ENCODE data around the gene SUSD2. TPM values are rescaled to one million over a fixed set of nuclear protein-coding genes. Genes with fewer than 3 reads are reported as not detected.

Gene SUSD2
- total and polyA plus RNA-seq, 2 of the 8 experiments (the other 6 are each of a cell fraction or from before 2014, with no cell fraction given): 2.0 to 4.8 TPM

GRCh38 chr22:24185501-24186351 lies 4.4 kb downstream of the SUSD2 start:
- Histone ChIP-seq H4K5ac (ENCODE audit: insufficient read length, low read depth, low read length) (no peak overlapping the region), H2BK20ac (ENCODE audit: low read length) (no peak overlapping the region), H3K9ac (replicated peaks in 1 of 4; ENCODE audit: extremely low read depth in 1 of 4, low read depth in 3 of 4, low read length in 3 of 4) (no peak overlapping the region), H3K4me3 (ENCODE audit: extremely low read depth in 1 of 4, insufficient read depth in 2 of 4, low read depth in 3 of 4, low read length in 4 of 4) (no peak overlapping the region), H2BK120ac (replicated peaks; ENCODE audit: low read depth, low read length) (no peak overlapping the region), H3K79me2 (ENCODE audit: control insufficient read depth in 1 of 2, insufficient read depth in 2 of 2, low read length in 2 of 2) (no peaks in the 10 kb centered on the region), H3K56ac (replicated peaks; ENCODE audit: insufficient read length, low read depth, low read length) (no peak overlapping the region), H3K79me1 (ENCODE audit: low read depth, low read length) (no peaks in the 10 kb centered on the region), H3K4me1 (replicated peaks in 1 of 4; ENCODE audit: control insufficient read depth in 3 of 4, insufficient read depth in 4 of 4, low read length in 3 of 4) (peaks cover 0 to 17% (median 10%) of the 10 kb centered on the region in 4 experiments; a peak in 6 of 7 replicates), H3K4ac (replicated peaks; ENCODE audit: insufficient read length, low read depth, low read length) (no peak overlapping the region), H3K9me3 (ENCODE audit: insufficient read depth in 2 of 2, low read depth in 1 of 2, low read length in 1 of 2) (no peaks in the 10 kb centered on the region), H4K8ac (ENCODE audit: extremely low read depth, insufficient read depth, low read length) (0 out of 2 replicates have a peak overlapping the region, but pooled peaks have one; percentile 4), H3K27me3 (replicated peaks in 1 of 4; ENCODE audit: control insufficient read depth in 3 of 4, extremely low read depth in 1 of 4, insufficient read depth in 3 of 4, low read length in 3 of 4) (no peaks in the 10 kb centered on the region), H3K14ac (ENCODE audit: insufficient read length) (no peak overlapping the region), H3K23me2 (ENCODE audit: low read depth, low read length) (no peaks in the 10 kb centered on the region; the same call in 1 of the 2 replicates), H3K18ac (ENCODE audit: extremely low read depth, low read length) (no peak overlapping the region), H3K4me2 (ENCODE audit: insufficient read depth in 1 of 2, low read depth in 2 of 2, low read length in 2 of 2) (no peak overlapping the region), H2BK5ac (ENCODE audit: low read depth, low read length) (no peak overlapping the region; the same call in 1 of the 2 replicates), H3K27ac (ENCODE audit: low read depth, low read length) (no peak overlapping the region), H3K36me3 (ENCODE audit: control insufficient read depth in 2 of 4, insufficient read depth in 4 of 4, low read length in 3 of 4) (no peaks in the 10 kb centered on the region), H2AK5ac (ENCODE audit: low read depth, low read length) (no peak overlapping the region), H2BK12ac (ENCODE audit: low read depth, low read length) (no peak overlapping the region), H2AFZ (ENCODE audit: low read length) (no peak overlapping the region), H3K23ac (ENCODE audit: insufficient read length) (no peak overlapping the region), H4K91ac (replicated peaks; ENCODE audit: insufficient read length, low read length) (no peak overlapping the region), H4K20me1 (replicated peaks in 1 of 2; ENCODE audit: control insufficient read depth in 1 of 2, insufficient read depth in 2 of 2, low read length in 2 of 2) (no peaks in the 10 kb centered on the region), H2BK15ac (ENCODE audit: low read length) (no peak overlapping the region)
- 92% methylated on average over 42 of the region's 51 CpGs; no CpG with 5 or more reads in 1 of the 2 experiments for WGBS, 2 experiments (ENCODE audit: extremely low coverage in 1 of 2, insufficient coverage in 1 of 2, insufficient read length in 1 of 2, insufficient replicate concordance in 2 of 2, low coverage in 1 of 2, low lambda C conversion rate in 2 of 2, missing lambda C conversion rate in 1 of 2)
- ChIA-PET CTCF (ENCODE audit: partially characterized antibody) (interaction anchor here (0.8 to 7.2 kb wide), 5 partner anchors 10 to 78 kb away, joined by 3 to 70 read pairs (median 3); partner anchors contain the start of gene GGT5), POLR2A (ENCODE audit: partially characterized antibody) (no interaction called here)
- no peak for FAIRE-seq
- no peak for DNase-seq (ENCODE audit: low read depth in 1 of 2, low spot score in 2 of 2)
- TF ChIP-seq POLR2A (IDR thresholded peaks at IDR 0.05; ENCODE audit: control extremely low read depth in 1 of 2, low read depth in 2 of 2, low read length in 2 of 2): no peak
- no peak for TF ChIP-seq TAF1 (IDR thresholded peaks at IDR 0.05; ENCODE audit: low read depth, low read length)
- no peak for TF ChIP-seq POU5F1 (IDR thresholded peaks at IDR 0.05; ENCODE audit: low read depth, low read length)
- no peak for TF ChIP-seq CTBP2 (IDR thresholded peaks at IDR 0.05; ENCODE audit: borderline replicate concordance, insufficient read depth, insufficient read length, low read length)
- no peak for TF ChIP-seq GABPA (IDR thresholded peaks at IDR 0.05; ENCODE audit: borderline replicate concordance, insufficient read depth, low read length)
- TF ChIP-seq JUND (IDR thresholded peaks at IDR 0.05; ENCODE audit: low read length): no peak
- no peak for TF ChIP-seq TCF12 (IDR thresholded peaks at IDR 0.05; ENCODE audit: low read depth, low read length)
- TF ChIP-seq E2F6 (IDR thresholded peaks at IDR 0.05): no peak
- TF ChIP-seq CREB1 (IDR thresholded peaks at IDR 0.05): no peak
- TF ChIP-seq SIX5 (IDR thresholded peaks at IDR 0.05; ENCODE audit: low read depth, low read length): no peak
- no peak for TF ChIP-seq EZH2 (IDR thresholded peaks at IDR 0.05; ENCODE audit: low read depth, low read length, severe bottlenecking)
